Small intestine (tissue), 16 donors: ENCODE measurements around the gene ANKRD24. TPM values are rescaled to one million over a fixed set of nuclear protein-coding genes. Genes with fewer than 3 reads are reported as not detected.
A peak's percentile ranks its signal among the peaks of the same experiment; 100 is the strongest.
"Not testable (repeated sequence)": the region's sequence is repeated elsewhere in the genome, so short reads cannot be mapped to it uniquely, and the experiment has no call there.

Experiments used
- DNase-seq, 2 donors: peaks; one replicate each; pipeline versions ENCODE4 v3.0.0 to v3.0.0-alpha.2; 2013
- FAIRE-seq: peaks from 2 replicates; lab custom pipeline; 2012; peaks lifted over from hg19 to GRCh38; lab: Jason Lieb, UNC
- H3K27ac ChIP-seq, 3 donors: one replicate each; pipeline ENCODE4 v1.5.1; 2013; ENCODE audit warnings: low read length in 2 of 3, mild to moderate bottlenecking in 2 of 3, control low read depth in 1 of 3, inconsistent platforms in 1 of 3, low read depth in 1 of 3, moderate library complexity in 1 of 3
- H3K27me3 ChIP-seq, 3 donors: one replicate each; pipeline ENCODE4 v1.6.1; 2013; ENCODE audit warnings: low read length in 3 of 3, inconsistent platforms in 1 of 3; ENCODE audit not compliant: control insufficient read depth in 3 of 3, insufficient read depth in 3 of 3
- H3K36me3 ChIP-seq, 3 donors: one replicate each; pipeline ENCODE4 v1.6.1; 2013; ENCODE audit warnings: low read length in 3 of 3, inconsistent platforms in 1 of 3, low read depth in 1 of 3, mild to moderate bottlenecking in 1 of 3, moderate library complexity in 1 of 3; ENCODE audit not compliant: control insufficient read depth in 3 of 3, insufficient read depth in 2 of 3
- H3K4me1 ChIP-seq, 3 donors: one replicate each; pipeline ENCODE4 v1.6.1; 2013; ENCODE audit warnings: low read length in 2 of 3, inconsistent platforms in 1 of 3, low read depth in 1 of 3, mild to moderate bottlenecking in 1 of 3, moderate library complexity in 1 of 3; ENCODE audit not compliant: control insufficient read depth in 3 of 3, insufficient read depth in 2 of 3
- H3K4me3 ChIP-seq, 3 donors: one replicate each; pipeline ENCODE4 v1.5.1; 2013; ENCODE audit warnings: low read length in 3 of 3, control low read depth in 1 of 3, inconsistent platforms in 1 of 3, low read depth in 1 of 3, mild to moderate bottlenecking in 1 of 3, moderate library complexity in 1 of 3
- H3K9me3 ChIP-seq, 2 donors: one replicate each; pipeline ENCODE4 v1.6.1; 2013; ENCODE audit warnings: low read depth in 1 of 2, low read length in 1 of 2; ENCODE audit not compliant: control insufficient read depth in 2 of 2, insufficient read depth in 1 of 2
- WGBS, 3 donors: extraction: QIAGEN DNeasy Blood & Tissue Kit; methylation state at CpG; one replicate each; pipeline ENCODE4 v1.1.7; 2013; 5-methylcytosine and 5-hydroxymethylcytosine counted together
- long read RNA-seq, 10 donors: transcript quantifications; one replicate each; lab custom pipeline, GENCODE V29; 2026
- polyA plus RNA-seq, 4 donors: library from polyadenylated mRNA; stranded (reverse) in 3 of 4; unstranded in 1 of 4; fragments of 200-250 nt in 3 of 4; fragments of 120-200 nt in 1 of 4; gene quantifications; one replicate each; pipeline versions ENCODE4 v1.2.1 to v1.2.3, GENCODE V29; 2013
- donor health status: healthy with polysubstance abuse.
- donor health status: control.
- donor health status: control.
- donor health status: Bipolar disorder and iron deficiency.
- donor health status: healthy.

The ANKRD24 gene
- 1 to 10 TPM; 1.6 to 3.1 (median 2.3) TPM for polyA plus RNA-seq
- long read RNA-seq, donor 1, result 0 reads
- long read RNA-seq, donor 2, result 0 reads
- long read RNA-seq, donor 3, result 0 reads
- long read RNA-seq, donor 4, result 0 reads
- long read RNA-seq, donor 5, result 0 reads
- long read RNA-seq, donor 6, result 0 reads
- long read RNA-seq, donor 7, result 0 reads
- long read RNA-seq, donor 8, result 0 reads
- long read RNA-seq, donor 9, result 0 reads
- long read RNA-seq, donor 10, result 0 reads

DNA sequence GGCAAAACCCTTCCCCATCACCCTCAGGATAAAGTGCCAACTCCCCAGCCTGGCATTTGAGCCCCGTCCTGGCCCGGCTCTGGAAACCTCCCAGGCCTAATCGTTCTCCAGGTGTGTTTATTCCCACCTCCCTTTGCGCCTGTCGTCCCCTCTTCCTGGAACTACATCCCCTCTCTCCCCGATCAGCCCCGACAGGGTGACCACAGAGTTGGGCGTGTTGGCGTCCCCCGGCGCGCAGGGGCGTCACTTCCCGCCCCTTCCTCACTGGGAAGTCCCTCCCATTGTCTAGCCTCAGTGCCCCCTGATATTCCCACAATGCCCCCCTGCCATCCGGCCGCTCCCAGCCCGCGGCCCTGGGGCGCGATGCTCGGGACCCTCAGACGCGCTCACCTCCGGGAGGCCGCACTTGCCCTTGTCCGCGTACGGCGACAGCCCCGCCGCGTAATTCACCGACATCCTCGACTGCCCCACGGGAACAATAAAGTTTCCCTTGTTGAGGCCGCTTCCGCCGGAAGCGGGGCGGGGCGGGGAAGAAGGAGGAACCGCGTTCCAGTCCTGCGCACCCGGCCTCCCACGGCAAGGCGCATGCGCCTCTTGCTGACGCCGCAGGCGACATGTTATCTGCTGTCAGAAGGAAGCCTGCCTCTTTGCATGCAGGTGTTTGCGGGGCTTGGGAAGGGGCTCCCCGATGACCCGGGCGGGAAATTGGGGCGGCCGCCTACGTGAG lies at the start of gene ANKRD24, which contains the start of gene SIRT6:
TSS of gene ANKRD24 (plus strand) at position 606 of the 727 bp plus-strand sequence. CDS start 3,737 bp downstream, outside the sequence.
TSS of gene SIRT6 (minus strand) at position 480 of the 727 bp plus-strand sequence. CDS start at position 456, 24 bp downstream.
- Histone ChIP-seq H3K9me3 (no peaks in the 10 kb centered on the region), H3K36me3 (peaks cover 2 to 29% (median 4%) of the 10 kb centered on the region in 3 donors), H3K27ac (peak within 1 kb of the TSS; percentile 76 to 78 (median 77)), H3K27me3 (no peaks in the 10 kb centered on the region), H3K4me3 (peak within 1 kb of the TSS; percentile 67 to 94 (median 90)), H3K4me1 (peaks cover 0 to 21% (median 5%) of the 10 kb centered on the region in 3 donors)
- DNase-seq, result peak; percentile 96 to 98
- FAIRE-seq, result no peak
- 0% methylated on average over 50 to 58 of the region's 58 CpGs for WGBS, 3 donors

DNA sequence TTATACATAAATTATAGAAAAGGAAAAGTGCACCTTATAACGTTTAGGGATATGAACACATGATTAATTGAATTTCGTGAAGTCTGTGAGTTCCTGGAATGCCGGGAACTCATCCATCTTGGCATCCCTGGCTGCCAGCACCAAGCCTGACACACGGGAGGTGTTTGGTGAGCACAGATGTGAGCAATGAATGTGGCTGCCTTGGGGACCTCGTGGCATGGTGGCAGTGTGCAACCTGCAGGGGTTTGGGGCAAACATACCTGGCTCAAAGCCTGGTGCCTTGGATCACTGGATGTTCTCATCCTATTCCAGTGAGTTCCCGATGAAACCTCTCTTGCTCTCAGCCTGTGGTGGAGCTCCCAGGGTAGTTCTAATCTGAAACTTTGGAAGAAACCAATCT lies 48.1 kb upstream of the ANKRD24 start:
- no peaks in the 10 kb centered on the region for H3K36me3 ChIP-seq
- WGBS, 3 donors, result 36 to 44% (median 41%) methylated on average over 6 of the region's 6 CpGs
- FAIRE-seq (no peak), DNase-seq (no peak)
- no peak overlapping the region for H3K4me3 ChIP-seq
- no peaks in the 10 kb centered on the region for H3K9me3 ChIP-seq
- peaks cover 0 to 34% (median 0%) of the 10 kb centered on the region in 3 donors for H3K4me1 ChIP-seq
- H3K27ac ChIP-seq, result no peak overlapping the region
- H3K27me3 ChIP-seq, result no peaks in the 10 kb centered on the region

DNA sequence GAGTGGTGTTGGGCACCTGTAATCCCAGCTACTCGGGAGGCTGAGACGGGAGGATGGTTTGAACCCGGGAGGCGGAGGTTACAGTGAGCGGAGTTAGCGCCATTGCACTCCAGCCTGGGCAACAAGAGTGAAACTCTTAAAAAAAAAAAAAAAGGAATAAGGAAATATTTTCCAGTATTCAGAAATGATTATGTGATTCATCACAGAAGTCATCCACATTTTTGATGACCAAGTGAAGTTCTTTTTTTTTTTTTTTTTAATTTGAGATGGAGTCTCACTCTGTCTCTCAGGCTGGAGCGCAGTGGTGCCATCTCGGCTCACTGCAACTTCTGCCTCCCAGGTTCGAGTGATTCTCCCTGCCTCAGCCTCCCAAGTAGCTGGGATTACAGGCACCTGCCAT lies 47.1 kb upstream of the ANKRD24 start:
- peaks cover 0 to 28% (median 0%) of the 10 kb centered on the region in 3 donors for H3K4me1 ChIP-seq
- 91 to 92% (median 92%) methylated on average over 9 of the region's 9 CpGs for WGBS, 3 donors
- H3K27ac ChIP-seq, H3K9me3 ChIP-seq, H3K36me3 ChIP-seq, DNase-seq, H3K4me3 ChIP-seq, FAIRE-seq, H3K27me3 ChIP-seq: not testable (repeated sequence)

DNA sequence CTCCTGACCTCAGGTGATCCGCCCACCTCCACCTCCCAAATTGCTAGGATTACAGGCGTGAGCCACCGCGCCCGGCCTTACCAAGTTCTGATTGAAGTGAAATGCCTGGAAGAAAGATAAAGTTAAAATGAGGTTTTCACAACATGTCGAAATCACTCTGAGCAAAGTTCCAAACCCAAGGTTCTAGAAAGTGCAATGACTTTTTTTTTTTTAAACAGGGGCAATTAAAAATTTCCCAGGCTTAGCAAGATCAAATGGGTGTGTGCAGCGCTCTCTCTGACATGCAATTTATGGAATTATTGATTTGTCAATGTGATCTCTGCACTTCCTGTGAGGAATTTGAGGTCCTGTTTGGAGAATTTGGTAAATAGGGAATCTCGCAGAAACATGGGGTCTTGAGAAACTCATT lies 45.8 kb upstream of the ANKRD24 start:
- Histone ChIP-seq H3K36me3 (no peaks in the 10 kb centered on the region), H3K4me3 (no peak overlapping the region), H3K27ac (peak overlapping the region in 2 of 3 donors; percentile 67 to 85), H3K9me3 (peaks cover 0 to 2% of the 10 kb centered on the region in 2 donors), H3K27me3 (no peaks in the 10 kb centered on the region), H3K4me1 (peaks cover 0 to 18% (median 0%) of the 10 kb centered on the region in 3 donors)
- FAIRE-seq (no peak), DNase-seq (peak; percentile 87 to 93)
- 19 to 67% (median 39%) methylated on average over 8 of the region's 8 CpGs for WGBS, 3 donors

DNA sequence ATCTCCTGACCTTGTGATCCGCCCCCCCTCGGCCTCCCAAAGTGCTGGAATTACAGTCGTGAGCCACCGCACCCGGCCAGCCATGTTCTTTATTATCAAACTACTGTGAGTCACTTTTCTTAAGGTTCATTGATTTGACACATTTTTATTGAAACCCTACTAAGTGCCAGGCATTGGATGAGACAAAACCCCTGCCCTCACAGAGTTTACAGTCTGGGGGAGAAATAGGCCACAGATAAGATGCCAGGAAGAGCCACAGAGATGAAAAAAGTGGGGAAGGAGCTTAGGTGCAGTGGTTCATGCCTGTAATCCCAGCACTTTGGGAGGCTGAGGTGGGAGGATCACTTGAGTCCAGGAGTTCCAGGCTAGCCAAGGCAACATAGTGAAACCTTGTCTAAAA lies 44.0 kb upstream of the ANKRD24 start:
- 52 to 64% (median 53%) methylated on average over 5 of the region's 5 CpGs for WGBS, 3 donors
- peaks cover 0 to 2% of the 10 kb centered on the region in 2 donors for H3K9me3 ChIP-seq
- peaks cover 0 to 25% (median 0%) of the 10 kb centered on the region in 3 donors for H3K4me1 ChIP-seq
- no peak for DNase-seq
- no peak for FAIRE-seq
- H3K27ac ChIP-seq, result peak overlapping the region in 1 of 3 donors; percentile 12
- no peaks in the 10 kb centered on the region for H3K36me3 ChIP-seq
- H3K27me3 ChIP-seq, result no peaks in the 10 kb centered on the region
- no peak overlapping the region for H3K4me3 ChIP-seq

DNA sequence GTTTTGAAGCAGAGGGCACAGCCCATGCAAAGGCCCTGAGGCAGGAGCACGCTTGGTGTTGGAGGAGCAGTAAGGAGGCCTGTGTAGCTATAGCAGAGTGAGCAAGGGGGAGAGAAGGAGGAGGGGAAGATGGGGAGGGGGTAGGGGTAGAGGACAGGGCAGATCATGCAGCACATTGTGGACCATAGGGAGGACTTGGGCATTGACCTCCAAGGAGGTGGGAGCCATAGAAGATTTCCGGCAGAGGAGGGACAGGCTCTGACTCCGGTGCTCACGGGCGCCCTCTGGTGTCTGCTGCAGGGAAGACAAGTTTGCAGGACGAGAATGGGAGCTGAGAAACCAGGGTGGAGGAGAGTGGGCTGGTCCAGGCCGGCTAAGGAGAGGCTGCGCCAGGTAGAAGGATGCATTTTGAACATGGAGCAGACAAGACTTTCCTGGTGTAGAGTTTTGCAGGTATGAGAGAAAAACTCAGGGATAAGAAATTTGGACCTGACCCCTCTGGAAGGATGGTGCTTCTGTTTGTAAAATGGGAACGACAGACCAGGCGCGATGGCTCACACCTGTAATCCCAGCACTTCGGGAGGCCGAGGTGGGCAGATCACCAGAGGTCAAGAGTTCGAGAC lies 42.8 kb upstream of the ANKRD24 start:
- 24 to 30% (median 26%) methylated on average over 14 of the region's 14 CpGs for WGBS, 3 donors
- Histone ChIP-seq H3K36me3 (no peaks in the 10 kb centered on the region), H3K27ac (no peak overlapping the region), H3K9me3 (peaks cover 0 to 3% of the 10 kb centered on the region in 2 donors), H3K4me1 (peaks cover 0 to 34% (median 0%) of the 10 kb centered on the region in 3 donors), H3K4me3 (no peak overlapping the region), H3K27me3 (no peaks in the 10 kb centered on the region)
- DNase-seq (peak; percentile 86 to 87), FAIRE-seq (no peak)

DNA sequence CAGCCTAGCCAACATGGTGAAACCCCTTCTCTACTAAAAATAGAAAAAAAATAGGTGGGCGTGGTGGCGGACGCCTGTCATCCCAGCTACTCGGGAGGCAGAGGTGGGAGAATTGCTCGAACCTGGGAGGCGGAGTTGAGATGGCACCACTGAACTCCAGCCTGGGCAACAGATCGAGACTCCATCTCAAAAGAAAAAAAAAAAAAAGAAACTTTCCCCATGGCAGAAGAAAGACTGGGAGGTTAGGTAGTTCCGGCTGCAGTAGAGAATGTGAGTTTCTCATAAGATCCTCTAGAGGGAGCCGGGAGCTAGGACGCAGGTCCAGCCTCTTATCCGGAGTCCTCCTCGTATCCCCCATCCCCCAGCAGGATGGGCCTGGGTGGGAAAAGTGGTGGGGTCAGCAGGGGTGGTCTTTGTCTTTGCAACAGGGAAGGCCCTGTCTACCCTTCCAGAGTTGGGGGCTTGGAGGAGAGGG lies 42.2 kb upstream of the ANKRD24 start:
- DNase-seq (peak; percentile 78 to 79), FAIRE-seq (no peak)
- no peak overlapping the region for H3K4me3 ChIP-seq
- WGBS, 3 donors, result 13 to 23% (median 17%) methylated on average over 12 of the region's 12 CpGs
- peak overlapping the region in 1 of 3 donors; percentile 27 for H3K27ac ChIP-seq
- H3K27me3 ChIP-seq, result no peaks in the 10 kb centered on the region
- no peaks in the 10 kb centered on the region for H3K36me3 ChIP-seq
- H3K4me1 ChIP-seq, result peaks cover 0 to 36% (median 0%) of the 10 kb centered on the region in 3 donors
- peaks cover 0 to 5% of the 10 kb centered on the region in 2 donors for H3K9me3 ChIP-seq

DNA sequence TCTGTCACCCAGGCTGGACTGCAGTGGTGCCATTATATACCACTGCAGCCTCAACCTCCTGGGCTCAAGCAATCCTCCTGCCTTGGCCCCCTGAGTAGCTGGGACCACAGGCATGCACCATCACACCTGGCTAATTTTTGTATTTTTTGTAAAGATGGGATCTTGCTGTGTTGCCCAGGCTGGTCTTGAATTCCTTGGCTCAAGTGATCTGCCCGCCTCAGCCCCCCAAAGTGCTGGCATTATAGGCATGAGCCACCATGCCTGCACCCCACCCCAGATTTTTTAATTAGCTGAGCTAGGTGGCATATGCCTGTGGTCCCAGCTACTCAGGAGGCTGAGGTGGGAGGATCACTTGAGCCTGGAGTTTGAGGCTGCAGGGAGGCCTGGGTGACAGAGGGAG lies 39.6 kb upstream of the ANKRD24 start:
- not testable (repeated sequence) for H3K4me3 ChIP-seq, H3K27me3 ChIP-seq, H3K9me3 ChIP-seq, DNase-seq, H3K36me3 ChIP-seq, FAIRE-seq
- H3K4me1 ChIP-seq, result peaks cover 0 to 46% (median 0%) of the 10 kb centered on the region in 3 donors
- H3K27ac ChIP-seq, result peak overlapping the region; percentile 73 to 93 (median 85)
- WGBS, 3 donors, result 88 to 100% (median 94%) methylated on average over 1 of the region's 1 CpG
